CD14-positive monocyte (primary cell): ENCODE results near the gene ABHD1. TPM values are rescaled to one million over a fixed set of nuclear protein-coding genes. Genes with fewer than 3 reads are reported as not detected.
"Not testable (repeated sequence)": the region's sequence is repeated elsewhere in the genome, so short reads cannot be mapped to it uniquely, and the experiment has no call there.

Source experiments
- DNase-seq, 3 donors: peaks; one replicate each; pipeline ENCODE4 v3.0.0-alpha.2; 2011 to 2022
- H2AFZ ChIP-seq: 2 replicates; pipeline ENCODE4 v1.6.0; 2012; ENCODE audit warnings: mild to moderate bottlenecking, low read depth, low read length, inconsistent platforms; ENCODE audit not compliant: insufficient read depth, poor library complexity, severe bottlenecking
- H3K27ac ChIP-seq, 2 donors: 1 replicate in 1 of 2; 2 replicates in 1 of 2; pipeline ENCODE4 v1.5.1; 2012 to 2013; ENCODE audit warnings: low read length in 2 of 2, control low read depth in 1 of 2, inconsistent platforms in 1 of 2, low read depth in 1 of 2, mild to moderate bottlenecking in 1 of 2
- H3K27me3 ChIP-seq, 2 donors: one replicate each; pipeline versions ENCODE4 v1.6.0 to v1.6.1; 2011 to 2013; ENCODE audit warnings: low read length in 2 of 2; ENCODE audit not compliant: control insufficient read depth in 2 of 2, insufficient read depth in 2 of 2
- H3K36me3 ChIP-seq, 2 donors: replicated peaks in 1 of 2; 1 replicate in 1 of 2; 2 replicates in 1 of 2; pipeline versions ENCODE4 v1.5.1 to v1.6.1; 2012 to 2013; ENCODE audit warnings: low read length in 2 of 2, control low read depth in 1 of 2, inconsistent platforms in 1 of 2, mild to moderate bottlenecking in 1 of 2; ENCODE audit not compliant: insufficient read depth in 2 of 2, control insufficient read depth in 1 of 2
- H3K4me1 ChIP-seq, 2 donors: 1 replicate in 1 of 2; 2 replicates in 1 of 2; pipeline versions ENCODE4 v1.5.1 to v1.6.1; 2012 to 2013; ENCODE audit warnings: low read length in 2 of 2, control low read depth in 1 of 2, inconsistent platforms in 1 of 2, mild to moderate bottlenecking in 1 of 2, moderate library complexity in 1 of 2; ENCODE audit not compliant: insufficient read depth in 2 of 2, control insufficient read depth in 1 of 2
- H3K4me2 ChIP-seq: replicated peaks from 2 replicates; pipeline ENCODE3; 2012; ENCODE audit warnings: low read length, moderate library complexity, mild to moderate bottlenecking; ENCODE audit not compliant: poor library complexity, severe bottlenecking; ENCODE audit errors: extremely low read depth
- H3K4me3 ChIP-seq, 3 experiments: fragments of 200-600 bp in 1 of 3; sonication (generic) in 1 of 3; replicated peaks in 1 of 3; 1 replicate in 2 of 3; 2 replicates in 1 of 3; pipeline ENCODE4 v1.5.1; 2011 to 2013; ENCODE audit warnings: low read length in 3 of 3, mild to moderate bottlenecking in 3 of 3, control low read depth in 2 of 3, low read depth in 2 of 3, inconsistent platforms in 1 of 3, moderate library complexity in 1 of 3
- H3K79me2 ChIP-seq: 2 replicates; pipeline ENCODE4 v1.6.0; 2012; ENCODE audit warnings: mild to moderate bottlenecking, control low read depth, inconsistent platforms, low read length, moderate library complexity; ENCODE audit not compliant: insufficient read depth
- H3K9ac ChIP-seq: 2 replicates; pipeline ENCODE4 v1.6.0; 2017; ENCODE audit warnings: low read length, mild to moderate bottlenecking; ENCODE audit not compliant: insufficient read depth, poor library complexity, severe bottlenecking
- H3K9me3 ChIP-seq, 2 donors: replicated peaks in 1 of 2; 1 replicate in 1 of 2; 2 replicates in 1 of 2; pipeline versions ENCODE4 v1.5.1 to v1.6.1; 2012 to 2013; ENCODE audit warnings: low read length in 2 of 2, control low read depth in 1 of 2; ENCODE audit not compliant: control insufficient read depth in 1 of 2, insufficient read depth in 1 of 2
- H4K20me1 ChIP-seq: 2 replicates; pipeline ENCODE4 v1.6.0; 2012; ENCODE audit warnings: mild to moderate bottlenecking, low read length, control low read depth, moderate library complexity; ENCODE audit not compliant: insufficient read depth
- H3K27ac Mint-ChIP-seq, 7 donors: one replicate each; pipeline ENCODE4 v1.8.0; 2020; ENCODE audit warnings: mild to moderate bottlenecking in 7 of 7, mixed read lengths in 7 of 7, moderate library complexity in 6 of 7, inconsistent platforms in 2 of 7
- H3K27me3 Mint-ChIP-seq, 3 donors: one replicate each; pipeline ENCODE4 v1.8.0; 2021 to 2022; ENCODE audit warnings: low read depth in 3 of 3, mild to moderate bottlenecking in 3 of 3, mixed read lengths in 3 of 3, moderate library complexity in 3 of 3, inconsistent platforms in 1 of 3
- H3K36me3 Mint-ChIP-seq, 2 donors: one replicate each; pipeline ENCODE4 v1.8.0; 2020; ENCODE audit warnings: mixed read lengths in 2 of 2, inconsistent platforms in 1 of 2, mild to moderate bottlenecking in 1 of 2
- H3K4me1 Mint-ChIP-seq: one replicate; pipeline ENCODE4 v1.8.0; 2020; ENCODE audit warnings: mild to moderate bottlenecking, mixed read lengths
- H3K4me3 Mint-ChIP-seq, 2 donors: one replicate each; pipeline ENCODE4 v1.8.0; 2020; ENCODE audit warnings: mild to moderate bottlenecking in 2 of 2, mixed read lengths in 2 of 2, moderate library complexity in 1 of 2
- H3K9me3 Mint-ChIP-seq, 7 donors: one replicate each; pipeline ENCODE4 v1.8.0; 2020 to 2022; ENCODE audit warnings: mixed read lengths in 7 of 7, mild to moderate bottlenecking in 6 of 7, moderate library complexity in 6 of 7, inconsistent platforms in 2 of 7
- CTCF ChIP-seq: fragments of 200-600 bp; IDR thresholded peaks from one replicate; pipeline ENCODE4 v1.8.0; 2022; ENCODE audit warnings: antibody characterized with exemption, mild to moderate bottlenecking
- WGBS: methylation state at CpG from one replicate; pipeline ENCODE4 v1.1.5; 2013; ENCODE audit warnings: missing lambda C conversion rate; ENCODE audit not compliant: insufficient coverage; 5-methylcytosine and 5-hydroxymethylcytosine counted together
- intact Hi-C, 2 donors: fragments of 100-400 bp; cut with micrococcal nuclease; formaldehyde crosslinking; loops; one replicate each; pipeline versions ENCODE4 v1.15.0 to v1.15.1; 2023
- polyA plus RNA-seq, 3 donors: library from polyadenylated mRNA; depleted of rRNA in 1 of 3; unstranded in 2 of 3; stranded (reverse) in 1 of 3; fragments of 300-500 nt in 2 of 3; fragments of >200 nt in 1 of 3; fragmentation: Illumina TruSeq in 2 of 3; gene quantifications; 1 replicate in 2 of 3; 2 replicates in 1 of 3; pipeline ENCODE4 v1.2.3, GENCODE V29; 2012 to 2021

ABHD1 gene
- polyA plus RNA-seq, 3 donors = 0.08 to 1.2 (median 0.25) TPM

GRCh38 chr2:27074738-27075565 lies 48.7 kb upstream of the ABHD1 start:
- peak overlapping the region in 1 of 3 experiments; percentile 10 for H3K4me3 ChIP-seq
- H2AFZ ChIP-seq = peak overlapping the region; percentile 21
- H3K4me1 ChIP-seq = peaks cover 56 to 66% of the 10 kb centered on the region in 2 donors
- H3K27me3 ChIP-seq = no peaks in the 10 kb centered on the region
- peak overlapping the region in 1 of 2 donors; percentile 37 for H3K27ac ChIP-seq
- H3K4me3 Mint-ChIP-seq = peak overlapping the region; percentile 24 to 71
- peaks cover 0 to 7% (median 0%) of the 10 kb centered on the region in 3 donors for H3K27me3 Mint-ChIP-seq
- H3K4me1 Mint-ChIP-seq = peaks cover 68% of the 10 kb centered on the region
- H3K79me2 ChIP-seq = peaks cover 18% of the 10 kb centered on the region
- H3K9me3 Mint-ChIP-seq = peaks cover 0 to 2% (median 0%) of the 10 kb centered on the region in 7 donors
- H3K36me3 Mint-ChIP-seq = peaks cover under 1% of the 10 kb centered on the region in 2 donors
- DNase-seq = peak in 2 of 3 donors; percentile 27 to 53
- 0% methylated on average over 2 of the region's 4 CpGs for WGBS
- H3K9me3 ChIP-seq = no peaks in the 10 kb centered on the region
- no peak overlapping the region for H3K9ac ChIP-seq
- peaks cover 0 to 3% of the 10 kb centered on the region in 2 donors for H3K36me3 ChIP-seq
- intact Hi-C loops = loop anchor here (5.0 kb wide), 1 partner anchor 43 kb away; the partner anchor contains the start of gene TMEM214 (in 2 of the 2)
- H3K27ac Mint-ChIP-seq = peak overlapping the region in 6 of 7 donors; percentile 30 to 82 (median 70)
- no peak for TF ChIP-seq CTCF
- H4K20me1 ChIP-seq = no peaks in the 10 kb centered on the region
- peak overlapping the region; percentile 33 for H3K4me2 ChIP-seq

- H3K9me3 ChIP-seq, H3K36me3 ChIP-seq, H3K27me3 ChIP-seq, H4K20me1 ChIP-seq, intact Hi-C loops, DNase-seq, H3K27me3 Mint-ChIP-seq, H3K9me3 Mint-ChIP-seq, H3K9ac ChIP-seq, H3K36me3 Mint-ChIP-seq, H3K27ac ChIP-seq: not testable (repeated sequence)
- peak overlapping the region in 5 of 7 donors; percentile 30 to 82 (median 70) for H3K27ac Mint-ChIP-seq
- Histone ChIP-seq H3K4me3 (peak overlapping the region in 1 of 3 experiments; percentile 10), H3K4me1 (peaks cover 51 to 62% of the 10 kb centered on the region in 2 donors), H3K79me2 (peaks cover 13% of the 10 kb centered on the region), H3K4me2 (peak overlapping the region; percentile 33), H2AFZ (peak overlapping the region; percentile 21)
- WGBS = no CpG with 5 or more reads among the region's 6 CpGs
- peaks cover 66% of the 10 kb centered on the region for H3K4me1 Mint-ChIP-seq
- H3K4me3 Mint-ChIP-seq = peak overlapping the region; percentile 24 to 71
These were observed 48.1 kb upstream of the ABHD1 start for GRCh38 chr2:27075566-27075871.
